Activated CD4-positive, alpha-beta T cell treated with anti-CD3 and anti-CD28 coated beads, Interleukin-2, amount 10 ng/mL, durations not matched to agents 24 days and 14 days (primary cell): ENCODE results near the gene TLCD4. TPM values are rescaled to one million over a fixed set of nuclear protein-coding genes. Genes with fewer than 3 reads are reported as not detected.
"Not testable (repeated sequence)": the region's sequence is repeated elsewhere in the genome, so short reads cannot be mapped to it uniquely, and the experiment has no call there.

ENCODE experiments used
- DNase-seq: peaks from one replicate; pipeline ENCODE4 v3.0.0; 2022
- H3K27ac Mint-ChIP-seq: one replicate; pipeline ENCODE4 v1.8.0; 2022; ENCODE audit warnings: mild to moderate bottlenecking, mixed read lengths
- H3K27me3 Mint-ChIP-seq: one replicate; pipeline ENCODE4 v1.8.0; 2022; ENCODE audit warnings: mixed read lengths
- H3K36me3 Mint-ChIP-seq: one replicate; pipeline ENCODE4 v1.8.0; 2022; ENCODE audit warnings: low read depth, mild to moderate bottlenecking, mixed read lengths
- H3K4me1 Mint-ChIP-seq: one replicate; pipeline ENCODE4 v1.8.0; 2021; ENCODE audit warnings: mixed read lengths
- H3K4me3 Mint-ChIP-seq: one replicate; pipeline ENCODE4 v1.8.0; 2022; ENCODE audit warnings: mild to moderate bottlenecking, moderate library complexity, mixed read lengths
- H3K9me3 Mint-ChIP-seq: one replicate; pipeline ENCODE4 v1.8.0; 2021; ENCODE audit warnings: mixed read lengths
- intact Hi-C: fragments of 100-400 bp; cut with micrococcal nuclease; formaldehyde crosslinking; loops from one replicate; pipeline ENCODE4 v1.15.1; 2023
- total RNA-seq: library from RNA; stranded (reverse); gene quantifications from 2 replicates; pipeline ENCODE4 v1.2.3, GENCODE V29; 2022

The TLCD4 gene
- total RNA-seq, 1 donor from 2014 or later, result not detected

DNA sequence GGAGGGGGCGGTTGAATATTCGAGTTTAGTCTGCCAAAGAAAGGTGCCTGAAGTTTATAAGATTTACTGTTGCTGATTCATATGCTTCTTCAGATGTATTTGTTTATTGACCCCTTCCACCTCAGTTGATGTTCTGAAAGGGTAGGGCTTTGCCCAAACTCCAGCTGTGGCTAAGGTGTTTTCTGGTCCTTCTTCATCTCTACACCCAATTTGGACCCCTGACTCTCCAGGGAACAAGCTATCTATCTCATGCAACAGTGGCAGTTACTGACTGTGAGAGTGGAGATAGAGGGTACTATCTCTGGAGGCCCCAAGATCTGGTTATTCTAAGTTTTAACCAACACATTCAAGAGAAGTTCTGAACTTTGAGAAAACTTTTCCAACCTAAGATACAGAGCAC is 31.8 kb upstream of the TLCD4 start:
- no peaks in the 10 kb centered on the region for H3K9me3 Mint-ChIP-seq
- intact Hi-C loops, result no loop called here
- H3K4me3 Mint-ChIP-seq, result no peak overlapping the region
- H3K27me3 Mint-ChIP-seq, result peaks cover 7% of the 10 kb centered on the region
- no peak overlapping the region for H3K27ac Mint-ChIP-seq
- no peaks in the 10 kb centered on the region for H3K36me3 Mint-ChIP-seq
- H3K4me1 Mint-ChIP-seq, result peaks cover 5% of the 10 kb centered on the region
- no peak for DNase-seq

DNA sequence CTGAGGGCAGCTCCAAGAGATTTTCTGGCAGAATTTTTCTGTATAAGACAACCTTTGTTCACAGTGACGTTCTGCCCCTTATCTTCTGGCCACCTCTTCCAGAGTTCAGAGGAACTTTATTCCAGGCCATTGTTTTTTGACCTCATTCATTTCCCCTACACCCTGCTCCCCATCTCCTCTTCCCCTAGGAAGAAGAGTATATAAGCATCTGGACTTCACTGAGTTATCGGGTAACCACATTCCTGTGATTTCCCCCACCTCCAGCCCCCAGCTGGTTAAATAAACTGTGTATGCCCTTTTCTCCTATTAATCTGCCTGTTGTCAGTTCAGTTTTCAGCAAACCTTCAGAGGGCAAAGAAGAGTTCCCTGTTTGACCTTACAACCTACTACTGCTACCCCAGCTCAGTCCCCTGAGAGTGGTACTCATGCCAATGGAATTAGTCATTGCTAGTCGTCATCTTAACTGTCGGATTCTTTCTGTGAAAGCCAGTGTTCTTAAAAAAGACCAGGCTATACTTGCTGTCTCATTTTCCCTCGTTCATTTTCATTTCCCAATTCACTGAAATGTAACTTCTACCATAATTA is 30.1 kb upstream of the TLCD4 start:
- Mint-ChIP-seq H3K9me3 (no peaks in the 10 kb centered on the region), H3K27me3 (peaks cover 7% of the 10 kb centered on the region), H3K4me1 (peaks cover 5% of the 10 kb centered on the region), H3K4me3 (no peak overlapping the region), H3K36me3 (no peaks in the 10 kb centered on the region), H3K27ac (no peak overlapping the region)
- no peak for DNase-seq
- intact Hi-C loops, result no loop called here

DNA sequence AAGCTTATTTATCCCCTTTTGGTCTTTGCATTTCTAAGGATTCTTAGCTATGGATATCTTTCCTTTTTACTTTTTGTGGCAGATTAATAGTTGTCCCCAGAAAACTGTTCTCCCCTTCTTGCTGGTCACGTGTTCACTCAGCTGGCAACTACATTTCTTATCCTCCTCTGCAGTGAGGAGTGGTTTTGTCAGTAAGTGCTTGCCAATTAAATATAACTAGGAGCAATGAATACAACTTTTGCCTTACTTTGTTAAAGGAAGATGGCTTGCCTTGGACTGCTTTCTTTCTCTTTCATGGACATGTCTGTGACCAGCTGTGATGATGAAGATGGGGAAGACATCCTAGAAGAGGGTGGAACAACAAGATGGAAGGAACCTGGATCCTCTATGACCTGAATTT is 28.9 kb upstream of the TLCD4 start:
- Mint-ChIP-seq H3K36me3 (no peaks in the 10 kb centered on the region), H3K4me3 (no peak overlapping the region), H3K9me3 (no peaks in the 10 kb centered on the region), H3K27ac (no peak overlapping the region), H3K27me3 (peaks cover 5% of the 10 kb centered on the region), H3K4me1 (peaks cover 5% of the 10 kb centered on the region)
- intact Hi-C loops, result no loop called here
- no peak for DNase-seq

DNA sequence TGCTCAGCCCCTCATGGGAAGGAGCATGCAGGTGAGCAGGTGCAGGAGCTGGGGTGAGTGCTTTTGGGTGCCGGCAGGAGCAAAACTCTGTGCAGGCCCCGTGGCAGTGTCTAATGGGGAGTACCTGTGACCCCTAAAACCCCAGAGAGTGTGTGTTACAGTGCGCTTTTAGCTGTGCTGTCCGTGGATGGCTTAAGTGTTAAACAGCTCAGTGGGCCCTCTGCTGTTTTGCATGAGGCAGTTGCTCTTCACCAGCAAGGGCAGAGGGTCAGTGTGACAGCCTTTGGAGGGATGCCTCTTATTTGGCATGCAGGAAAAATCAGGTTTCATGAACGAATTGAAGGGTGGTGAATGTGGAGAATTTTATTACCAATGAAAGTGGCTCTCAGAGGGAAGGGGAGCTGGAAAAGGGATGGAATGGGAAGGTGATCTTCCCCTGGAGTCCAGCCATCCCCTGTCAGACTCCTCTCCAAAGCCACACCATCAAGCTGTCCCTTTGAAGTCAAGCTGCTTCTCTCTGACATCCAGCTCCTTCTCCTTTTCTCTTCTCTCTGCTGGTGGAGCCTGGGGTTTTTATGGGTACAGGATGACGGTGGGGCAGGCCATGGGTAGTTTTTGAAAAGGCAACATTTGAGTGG is 27.4 kb upstream of the TLCD4 start:
- H3K4me3 Mint-ChIP-seq, result no peak overlapping the region
- H3K9me3 Mint-ChIP-seq, result no peaks in the 10 kb centered on the region
- peaks cover 5% of the 10 kb centered on the region for H3K27me3 Mint-ChIP-seq
- no peaks in the 10 kb centered on the region for H3K36me3 Mint-ChIP-seq
- H3K4me1 Mint-ChIP-seq, result peaks cover 1% of the 10 kb centered on the region
- no peak for DNase-seq
- H3K27ac Mint-ChIP-seq, result no peak overlapping the region
- intact Hi-C loops, result no loop called here

DNA sequence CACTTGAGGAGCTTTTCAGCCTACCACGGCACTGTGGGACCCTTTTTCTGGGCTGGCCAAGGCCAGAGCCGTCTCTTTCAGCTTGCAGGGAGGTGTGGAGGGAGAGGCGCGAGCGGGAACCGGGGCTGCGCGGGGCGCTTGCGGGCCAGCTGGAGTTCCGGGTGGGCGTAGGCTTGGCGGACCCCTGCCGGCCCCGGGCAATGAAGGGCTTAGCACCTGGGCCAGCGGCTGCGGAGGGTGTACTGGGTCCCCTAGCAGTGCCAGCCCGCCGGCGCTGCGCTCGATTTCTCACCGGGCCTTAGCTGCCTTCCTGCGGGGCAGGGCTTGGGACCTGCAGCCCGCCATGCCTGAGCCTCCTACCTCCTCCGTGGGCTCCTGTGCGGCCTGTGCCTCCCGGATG is 25.9 kb upstream of the TLCD4 start:
- intact Hi-C loops, H3K4me1 Mint-ChIP-seq, H3K36me3 Mint-ChIP-seq, H3K4me3 Mint-ChIP-seq, DNase-seq, H3K27ac Mint-ChIP-seq, H3K9me3 Mint-ChIP-seq, H3K27me3 Mint-ChIP-seq: not testable (repeated sequence)

DNA sequence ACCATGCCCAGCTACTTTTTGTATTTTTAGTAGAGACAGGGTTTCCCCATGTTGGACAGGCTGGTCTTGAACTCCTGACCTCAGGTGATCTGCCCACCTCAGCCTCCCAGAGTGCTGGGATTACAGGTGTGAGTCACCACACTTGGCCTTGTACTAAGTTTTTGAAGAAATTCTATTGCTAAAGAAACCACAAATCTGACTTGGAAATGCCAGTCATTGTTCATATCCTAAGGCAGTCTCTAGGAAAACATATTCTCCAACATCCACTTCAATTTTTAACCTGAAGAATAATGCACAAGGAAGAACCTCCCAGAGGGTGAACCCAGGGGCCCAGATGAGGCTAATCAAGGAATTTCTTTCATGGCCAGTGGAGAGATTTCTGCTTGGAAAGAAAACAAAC is 24.3 kb upstream of the TLCD4 start:
- DNase-seq, H3K4me3 Mint-ChIP-seq, H3K4me1 Mint-ChIP-seq, intact Hi-C loops, H3K27me3 Mint-ChIP-seq, H3K36me3 Mint-ChIP-seq, H3K27ac Mint-ChIP-seq, H3K9me3 Mint-ChIP-seq: not testable (repeated sequence)

DNA sequence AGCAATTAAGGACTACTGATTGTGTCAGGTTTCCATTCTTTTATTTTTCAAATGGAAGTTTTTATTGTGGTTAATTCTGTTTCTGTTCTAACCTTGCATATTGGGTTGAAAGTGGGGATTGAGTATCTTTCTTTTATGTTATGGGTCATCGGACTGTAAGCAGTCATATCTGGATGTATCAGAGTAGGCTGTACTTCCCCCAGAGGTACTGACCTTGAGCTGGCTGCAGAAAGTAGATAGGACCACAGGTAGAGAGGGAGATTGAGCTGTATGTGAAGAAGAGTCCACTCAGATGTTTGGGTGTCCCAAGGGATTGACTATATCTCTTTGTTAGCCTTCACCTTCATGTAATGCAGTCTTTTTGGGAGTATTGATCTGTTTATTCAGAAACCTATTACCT is 23.9 kb upstream of the TLCD4 start:
- DNase-seq, result no peak
- Mint-ChIP-seq H3K4me1 (no peaks in the 10 kb centered on the region), H3K9me3 (no peaks in the 10 kb centered on the region), H3K4me3 (no peak overlapping the region), H3K27ac (no peak overlapping the region), H3K36me3 (no peaks in the 10 kb centered on the region), H3K27me3 (peaks cover 2% of the 10 kb centered on the region)
- intact Hi-C loops, result no loop called here

DNA sequence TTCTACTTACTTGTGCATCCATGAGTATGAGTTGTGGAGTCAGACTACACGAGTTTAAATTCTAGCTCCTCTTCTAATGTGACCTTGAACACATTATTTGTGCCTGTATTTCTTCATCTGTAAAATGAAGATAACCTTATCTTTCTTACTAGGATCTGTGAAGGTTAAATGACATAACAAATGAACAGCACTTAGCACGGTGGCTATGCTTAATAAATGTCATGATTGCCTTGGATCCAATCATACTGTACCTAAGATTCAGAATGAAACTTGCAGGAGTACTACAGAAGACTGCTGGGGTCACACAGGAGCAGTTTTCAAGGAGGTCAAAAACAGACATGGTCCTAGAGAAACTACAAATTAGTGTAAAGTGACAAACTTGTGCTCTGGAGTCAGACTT is 22.2 kb upstream of the TLCD4 start:
- Mint-ChIP-seq H3K27me3 (no peaks in the 10 kb centered on the region), H3K36me3 (no peaks in the 10 kb centered on the region), H3K27ac (no peak overlapping the region), H3K4me1 (no peaks in the 10 kb centered on the region), H3K9me3 (no peaks in the 10 kb centered on the region), H3K4me3 (no peak overlapping the region)
- no peak for DNase-seq
- intact Hi-C loops, result no loop called here

DNA sequence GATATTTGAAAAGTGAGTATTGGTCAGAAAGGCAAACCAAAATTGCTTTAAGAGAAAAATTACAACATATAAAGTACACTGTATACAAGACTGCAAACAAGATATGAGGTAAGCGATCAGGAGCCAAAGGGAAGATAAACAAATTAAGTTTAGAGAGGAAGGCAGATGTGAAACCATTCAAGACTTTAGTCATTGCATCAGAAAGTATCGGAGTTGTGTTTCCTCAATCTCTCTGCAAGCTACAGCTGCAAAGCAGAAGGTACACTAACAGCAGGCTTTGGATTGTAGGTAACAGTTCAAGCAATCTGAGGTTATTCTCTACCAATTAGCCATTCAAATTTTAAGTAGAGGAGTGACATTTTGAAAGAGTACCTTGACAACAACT is 21.3 kb upstream of the TLCD4 start:
- Mint-ChIP-seq H3K4me1 (no peaks in the 10 kb centered on the region), H3K4me3 (no peak overlapping the region), H3K36me3 (no peaks in the 10 kb centered on the region), H3K27ac (no peak overlapping the region), H3K27me3 (no peaks in the 10 kb centered on the region), H3K9me3 (no peaks in the 10 kb centered on the region)
- no peak for DNase-seq
- intact Hi-C loops, result no loop called here

DNA sequence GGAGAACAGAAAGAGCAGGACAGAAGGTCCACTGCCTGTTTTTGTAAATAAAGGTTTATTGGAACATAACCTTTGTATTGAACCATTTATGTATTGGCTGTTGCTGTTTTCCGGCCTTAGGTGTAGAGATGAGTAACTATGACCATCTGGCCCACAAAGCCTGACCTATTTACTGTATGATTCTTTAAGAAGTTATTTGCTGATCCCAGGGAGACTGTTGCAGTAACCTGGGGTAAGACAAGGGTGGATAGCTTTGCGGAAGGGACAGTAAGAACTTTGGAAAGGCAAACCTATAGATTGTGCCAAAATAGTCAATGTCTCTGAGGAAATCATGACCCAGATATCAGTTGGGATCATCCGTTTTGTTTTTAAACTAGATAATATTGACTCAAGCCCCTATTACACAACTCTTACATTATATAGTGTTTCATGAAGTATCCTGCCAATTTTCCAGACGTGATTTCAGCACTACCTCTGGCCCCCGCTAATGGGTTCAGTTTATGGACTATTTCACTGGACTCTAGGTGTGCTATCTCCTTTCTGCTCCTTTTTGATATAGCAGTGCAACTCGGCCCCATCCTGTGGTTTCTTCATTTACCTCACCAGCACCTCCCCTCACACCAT is 20.8 kb upstream of the TLCD4 start:
- Mint-ChIP-seq H3K4me1 (no peaks in the 10 kb centered on the region), H3K4me3 (no peak overlapping the region), H3K9me3 (no peaks in the 10 kb centered on the region), H3K27ac (no peak overlapping the region), H3K27me3 (no peaks in the 10 kb centered on the region), H3K36me3 (no peaks in the 10 kb centered on the region)
- intact Hi-C loops, result no loop called here
- DNase-seq, result no peak

DNA sequence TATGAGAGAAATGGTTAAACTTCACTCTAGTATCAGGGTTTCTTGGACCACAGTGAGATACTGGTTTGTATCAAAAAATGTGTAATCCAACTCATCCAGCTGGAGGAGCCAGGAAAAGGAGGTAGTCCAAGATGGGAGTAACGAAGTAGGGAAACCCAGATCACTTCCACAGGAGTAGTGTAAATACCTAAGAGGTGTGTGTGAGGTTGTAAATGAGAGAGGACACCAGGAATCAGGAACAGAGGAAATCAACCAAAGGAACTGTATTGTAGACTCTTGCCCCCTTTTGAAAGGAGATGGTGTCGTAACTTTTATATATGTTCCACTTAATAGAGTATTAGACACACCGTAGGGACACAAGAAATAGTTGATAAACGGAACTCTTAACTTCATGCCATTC is 19.7 kb upstream of the TLCD4 start:
- intact Hi-C loops, result no loop called here

DNA sequence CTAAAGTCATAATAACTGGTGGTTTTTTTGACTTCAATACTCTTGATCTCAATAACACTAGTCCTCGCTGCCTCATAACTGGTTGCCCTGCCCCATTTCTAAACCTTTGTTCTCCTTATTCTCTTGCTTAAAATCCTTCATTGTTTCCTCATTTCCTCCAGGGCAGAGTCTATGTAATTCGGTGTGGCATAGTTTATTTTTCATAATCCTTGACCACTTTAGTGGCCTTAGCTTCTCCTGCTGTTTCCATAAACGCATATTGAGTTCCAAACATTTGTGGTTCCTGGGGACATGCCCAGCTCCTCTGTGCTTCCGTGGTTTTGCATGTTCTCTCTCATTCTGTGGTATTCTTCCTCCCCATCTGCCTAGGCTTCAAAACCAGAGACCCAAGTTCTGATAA is 19.0 kb upstream of the TLCD4 start:
- Mint-ChIP-seq H3K27ac (no peak overlapping the region), H3K9me3 (no peaks in the 10 kb centered on the region), H3K4me3 (no peak overlapping the region), H3K36me3 (no peaks in the 10 kb centered on the region), H3K4me1 (no peaks in the 10 kb centered on the region), H3K27me3 (no peaks in the 10 kb centered on the region)
- intact Hi-C loops, result no loop called here
- no peak for DNase-seq

More for the DNA sequence above, 19.7 kb upstream of the TLCD4 start:
- Mint-ChIP-seq H3K27ac (no peak overlapping the region), H3K9me3 (no peaks in the 10 kb centered on the region), H3K4me1 (no peaks in the 10 kb centered on the region), H3K27me3 (no peaks in the 10 kb centered on the region), H3K4me3 (no peak overlapping the region), H3K36me3 (no peaks in the 10 kb centered on the region)
- DNase-seq, result no peak

DNA sequence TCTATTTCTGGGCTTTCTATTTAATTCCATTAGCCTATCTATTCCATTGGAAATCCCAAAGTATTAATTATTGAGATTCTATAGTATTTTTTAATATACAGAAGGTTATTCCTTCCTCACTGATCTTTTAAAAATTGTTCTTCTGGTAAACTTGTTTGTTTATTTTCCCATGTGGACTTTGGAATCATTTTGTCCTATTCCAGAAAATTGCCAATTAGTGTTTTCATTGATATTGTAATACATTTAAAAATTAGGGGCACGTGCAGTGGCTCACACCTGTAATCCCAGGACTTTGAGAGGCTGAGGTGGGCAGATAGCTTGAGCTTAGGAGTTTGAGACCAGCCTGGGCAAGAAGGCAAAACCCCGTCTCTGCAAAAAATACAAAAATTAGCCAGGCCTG is 8.4 kb upstream of the TLCD4 start:
- Mint-ChIP-seq H3K36me3 (no peaks in the 10 kb centered on the region), H3K9me3 (no peaks in the 10 kb centered on the region), H3K27me3 (peaks cover 13% of the 10 kb centered on the region), H3K27ac (no peak overlapping the region), H3K4me3 (no peak overlapping the region), H3K4me1 (no peaks in the 10 kb centered on the region)
- intact Hi-C loops, result no loop called here
- no peak for DNase-seq

DNA sequence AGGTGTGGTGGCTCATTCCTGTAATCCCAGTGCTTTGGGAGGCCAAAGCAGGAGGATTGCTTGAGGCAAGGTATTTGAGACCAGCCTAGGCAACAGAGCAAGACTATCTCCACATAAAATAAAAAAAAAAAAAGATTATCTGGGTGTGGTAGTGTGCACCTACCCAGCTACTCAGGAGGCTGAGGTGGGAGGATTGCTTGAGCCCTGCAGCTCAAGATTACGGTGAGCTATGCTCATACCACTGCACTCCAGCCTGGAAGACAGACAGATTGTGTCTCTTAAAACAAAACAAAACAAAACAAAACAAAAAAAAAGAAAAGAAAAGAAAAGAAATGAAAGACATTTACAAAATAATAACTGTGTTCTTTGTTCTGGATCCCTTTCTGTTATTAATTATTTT is 6.1 kb upstream of the TLCD4 start:
- Mint-ChIP-seq H3K36me3 (no peaks in the 10 kb centered on the region), H3K4me1 (no peaks in the 10 kb centered on the region), H3K27ac (no peak overlapping the region), H3K9me3 (no peaks in the 10 kb centered on the region), H3K4me3 (no peak overlapping the region), H3K27me3 (peaks cover 20% of the 10 kb centered on the region)
- DNase-seq, result no peak
- intact Hi-C loops, result no loop called here

DNA sequence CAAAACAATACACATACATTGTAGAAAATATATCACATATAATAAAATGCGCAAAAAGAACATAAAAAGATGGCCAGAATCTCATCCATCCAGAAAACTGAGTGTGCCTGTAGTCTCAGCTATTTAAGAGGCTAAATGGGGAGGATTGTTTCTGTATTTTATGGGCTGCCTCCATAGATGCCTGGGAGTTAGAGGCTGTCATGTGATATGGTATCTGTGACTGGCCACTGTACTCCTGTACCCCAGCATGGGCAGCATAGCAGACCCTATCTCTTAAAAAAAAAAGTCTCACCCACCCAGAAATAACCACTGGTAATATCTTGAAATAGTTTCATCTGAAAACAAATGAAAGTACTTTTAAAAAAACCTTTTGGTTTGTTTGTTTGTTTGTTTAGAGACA is 3.5 kb upstream of the TLCD4 start:
- Mint-ChIP-seq H3K4me1 (peaks cover 7% of the 10 kb centered on the region), H3K27me3 (peaks cover 36% of the 10 kb centered on the region), H3K27ac (no peak overlapping the region), H3K4me3 (no peak overlapping the region), H3K9me3 (no peaks in the 10 kb centered on the region), H3K36me3 (no peaks in the 10 kb centered on the region)
- intact Hi-C loops, result no loop called here
- no peak for DNase-seq
